HepG2 (cell line): ENCODE measurements around the gene MAP3K7CL. TPM values are rescaled to one million over a fixed set of nuclear protein-coding genes. Genes with fewer than 3 reads are reported as not detected.

Source experiments
- ATAC-seq: fragments of 200-7000 bp; cut with Tn5 transposase; 3 replicates; pipeline ENCODE4 v1.9.1; 2020; ENCODE audit warnings: mild to moderate bottlenecking, moderate library complexity
- BruUV-seq: library from RNA; stranded (reverse); fragments of 400-500 nt; replicated peaks from 2 replicates; lab custom pipeline; 2021; lab: Mats Ljungman, UMichigan
- CTCF ChIA-PET: fragments of 300-600 bp; formaldehyde crosslinking; extraction: SDS; loops from one replicate; lab custom pipeline; 2021; ENCODE audit warnings: low total read pairs, inconsistent platforms, low intra/inter-chr PET ratio; lab: Yijun Ruan, JAX
- POLR2A ChIA-PET: fragments of 350-600 bp; sonication (Branson Sonifier 250); formaldehyde crosslinking; loops from one replicate; lab custom pipeline; 2020; ENCODE audit warnings: antibody characterized with exemption, inconsistent platforms; lab: Yijun Ruan, JAX
- DNase-seq: peaks from one replicate; pipeline ENCODE4 v3.0.0-alpha.2; 2015; ENCODE audit warnings: low spot score
- FAIRE-seq: peaks from 3 replicates; lab custom pipeline; 2011; peaks lifted over from hg19 to GRCh38; lab: Jason Lieb, UNC
- H2AFZ ChIP-seq: one replicate; pipeline ENCODE4 v1.6.1; 2011; ENCODE audit warnings: low read length, inconsistent platforms
- H3K27ac ChIP-seq: fragments of 300-600 bp; 3 replicates; pipeline ENCODE4 v1.8.0; 2011; ENCODE audit warnings: mixed run types, mild to moderate bottlenecking, mixed read lengths, low read length, inconsistent platforms; ENCODE audit not compliant: insufficient read depth; ENCODE audit errors: extremely low read length
- H3K27me3 ChIP-seq, 2 experiments: fragments of 200-600 bp in 1 of 2; 2 replicates in 1 of 2; 3 replicates in 1 of 2; pipeline versions ENCODE4 v1.6.0 to v1.8.0; 2011; ENCODE audit warnings: low read length in 2 of 2, mild to moderate bottlenecking in 2 of 2, moderate library complexity in 2 of 2, inconsistent platforms in 1 of 2; ENCODE audit not compliant: insufficient read depth in 2 of 2, control insufficient read depth in 1 of 2
- H3K36me3 ChIP-seq, 2 experiments: fragments of 200-600 bp in 1 of 2; replicated peaks in 1 of 2; 2 replicates in 1 of 2; 3 replicates in 1 of 2; pipeline versions ENCODE4 v1.5.1 to v1.8.0; 2011; ENCODE audit warnings: low read length in 2 of 2, inconsistent platforms in 1 of 2; ENCODE audit not compliant: insufficient read depth in 2 of 2, control insufficient read depth in 1 of 2
- H3K4me1 ChIP-seq: 2 replicates; pipeline ENCODE4 v1.5.1; 2012; ENCODE audit warnings: low read length, inconsistent platforms; ENCODE audit not compliant: insufficient read depth
- H3K4me2 ChIP-seq: 2 replicates; pipeline ENCODE4 v1.6.0; 2011; ENCODE audit warnings: low read depth, low read length, inconsistent platforms
- H3K4me3 ChIP-seq, 3 experiments: fragments of 200-600 bp in 1 of 3; sonication (generic), shearing (Covaris generic) in 1 of 3; replicated peaks in 1 of 3; 2 replicates each; pipeline ENCODE4 v1.5.1; 2011 to 2016; ENCODE audit warnings: low read length in 3 of 3, inconsistent platforms in 2 of 3, low read depth in 2 of 3, mild to moderate bottlenecking in 2 of 3, control low read depth in 1 of 3, mixed read lengths in 1 of 3; ENCODE audit not compliant: insufficient read depth in 1 of 3
- H3K79me2 ChIP-seq: one replicate; pipeline ENCODE4 v1.6.1; 2011; ENCODE audit warnings: low read length, inconsistent platforms; ENCODE audit not compliant: insufficient read depth
- H3K9ac ChIP-seq: 2 replicates; pipeline ENCODE4 v1.6.0; 2011; ENCODE audit warnings: mild to moderate bottlenecking, low read depth, low read length, inconsistent platforms; ENCODE audit not compliant: insufficient read depth
- H3K9me3 ChIP-seq: 2 replicates; pipeline ENCODE4 v1.5.1; 2012; ENCODE audit warnings: mild to moderate bottlenecking, low read length
- H4K20me1 ChIP-seq: 2 replicates; pipeline ENCODE4 v1.6.0; 2011; ENCODE audit warnings: inconsistent platforms, mild to moderate bottlenecking, low read length, moderate library complexity; ENCODE audit not compliant: insufficient read depth
- DMAP1 ChIP-seq: IDR thresholded peaks from 2 replicates; pipeline ENCODE4 v1.6.1; 2016
- ESRRA ChIP-seq: sonication (generic); formaldehyde crosslinking; IDR thresholded peaks from 2 replicates; pipeline ENCODE4 v1.5.1; 2020; ENCODE audit warnings: mild to moderate bottlenecking, low read depth, missing genetic modification reagents
- HNF4A ChIP-seq: sonication (generic); formaldehyde crosslinking; IDR thresholded peaks from 2 replicates; pipeline ENCODE4 v1.4.0; 2020; ENCODE audit warnings: missing genetic modification reagents
- HOXA3 ChIP-seq: sonication (generic); formaldehyde crosslinking; IDR thresholded peaks from 2 replicates; pipeline ENCODE4 v1.5.0; 2020; ENCODE audit warnings: missing genetic modification reagents
- MAX ChIP-seq: IDR thresholded peaks from 2 replicates; pipeline ENCODE4 v1.6.1; 2012; ENCODE audit warnings: inconsistent platforms
- MZF1 ChIP-seq: sonication (generic); formaldehyde crosslinking; IDR thresholded peaks from 2 replicates; pipeline ENCODE4 v1.8.1; 2023; ENCODE audit warnings: mild to moderate bottlenecking, missing genetic modification reagents, borderline replicate concordance
- NCOA5 ChIP-seq: sonication (generic); formaldehyde crosslinking; IDR thresholded peaks from 2 replicates; pipeline ENCODE4 v1.4.0; 2020; ENCODE audit warnings: missing genetic modification reagents
- NFATC3 ChIP-seq: sonication (generic); formaldehyde crosslinking; IDR thresholded peaks from 2 replicates; pipeline ENCODE4 v1.5.1; 2020; ENCODE audit warnings: mild to moderate bottlenecking, missing genetic modification reagents
- POGZ ChIP-seq: sonication (generic); formaldehyde crosslinking; IDR thresholded peaks from 2 replicates; pipeline ENCODE4 v1.4.0; 2020; ENCODE audit warnings: mild to moderate bottlenecking, missing genetic modification reagents
- SALL1 ChIP-seq: sonication (generic); formaldehyde crosslinking; IDR thresholded peaks from 2 replicates; pipeline ENCODE4 v1.8.0; 2022; ENCODE audit warnings: mild to moderate bottlenecking, missing genetic modification reagents
- SP5 ChIP-seq: IDR thresholded peaks from 2 replicates; pipeline ENCODE4 v1.6.1; 2016; ENCODE audit warnings: low read depth, borderline replicate concordance
- SRY ChIP-seq: sonication (generic); formaldehyde crosslinking; IDR thresholded peaks from 2 replicates; pipeline ENCODE4 v1.8.0; 2022; ENCODE audit warnings: mild to moderate bottlenecking, missing genetic modification reagents
- STAG1 ChIP-seq: sonication (generic); formaldehyde crosslinking; IDR thresholded peaks from 2 replicates; pipeline ENCODE4 v1.4.0; 2020; ENCODE audit warnings: missing genetic modification reagents
- TCF12 ChIP-seq, 2 experiments: fragments of 450-650 bp in 1 of 2; sonication (generic) in 1 of 2; formaldehyde crosslinking in 1 of 2; IDR thresholded peaks; 2 replicates each; pipeline versions ENCODE4 v1.6.1 to v1.8.0; 2017 to 2022; ENCODE audit warnings: antibody characterized with exemption in 1 of 2, mild to moderate bottlenecking in 1 of 2, missing genetic modification reagents in 1 of 2, moderate library complexity in 1 of 2
- ZIK1 ChIP-seq: sonication (generic); formaldehyde crosslinking; IDR thresholded peaks from 2 replicates; pipeline ENCODE4 v1.5.0; 2020; ENCODE audit warnings: mild to moderate bottlenecking, low read depth, missing genetic modification reagents, borderline replicate concordance
- ZMYM3 ChIP-seq: sonication (generic); formaldehyde crosslinking; IDR thresholded peaks from 2 replicates; pipeline ENCODE4 v1.5.1; 2020; ENCODE audit warnings: mild to moderate bottlenecking, missing genetic modification reagents
- ZMYM4 ChIP-seq: sonication (generic); formaldehyde crosslinking; IDR thresholded peaks from 2 replicates; pipeline ENCODE4 v1.8.1; 2023; ENCODE audit warnings: mild to moderate bottlenecking, missing genetic modification reagents
- ZNF10 ChIP-seq: sonication (generic); formaldehyde crosslinking; IDR thresholded peaks from 2 replicates; pipeline ENCODE4 v1.4.0; 2020; ENCODE audit warnings: mild to moderate bottlenecking, low read depth, missing genetic modification reagents, borderline replicate concordance
- ZNF282 ChIP-seq: fragments of 450-650 bp; IDR thresholded peaks from 2 replicates; pipeline ENCODE4 v1.6.1; 2018; ENCODE audit not compliant: partially characterized antibody
- ZNF644 ChIP-seq: IDR thresholded peaks from 2 replicates; pipeline ENCODE4 v1.6.1; 2016; ENCODE audit warnings: low read depth
- WGBS: methylation state at CpG from one replicate; pipeline ENCODE4 v1.1.6; 2017; ENCODE audit warnings: low lambda C conversion rate; 5-methylcytosine and 5-hydroxymethylcytosine counted together
- in situ Hi-C: cut with HindIII; loops from 2 replicates; pipeline ENCODE4 v1.10.0; 2017; ENCODE audit warnings: low pct_unique_long_range_greater_than_20kb; ENCODE audit not compliant: extremely low pct_ligation_motif_present
- intact Hi-C: fragments of 100-400 bp; cut with micrococcal nuclease; formaldehyde crosslinking; loops from one replicate; pipeline ENCODE4 v1.10.0; 2022; ENCODE audit not compliant: unreplicated experiment
- polyA plus RNA-seq, 8 experiments: library from polyadenylated mRNA; depleted of rRNA in 3 of 8; stranded (reverse) in 7 of 8; unstranded in 1 of 8; fragments of >200 nt; fragmentation: Illumina TruSeq in 4 of 8; extraction: Trizol in 4 of 8; gene quantifications; 2 replicates each; pipeline versions ENCODE4 v1.2.1 to v1.2.3, GENCODE V29; 2011 to 2016; ENCODE audit warnings: low read depth in 4 of 8, missing spikeins in 1 of 8, mixed read lengths in 1 of 8; ENCODE audit not compliant: insufficient read depth in 1 of 8
- total RNA-seq, 5 experiments: library from RNA; depleted of rRNA; stranded (reverse); fragments of >200 nt; fragmentation: Illumina TruSeq; extraction: Trizol; gene quantifications; 2 replicates each; pipeline ENCODE4 v1.2.3, GENCODE V29; 2016; ENCODE audit warnings: low read depth in 1 of 5
- TF ChIP-seq, protein P1 (sequence below): IDR thresholded peaks from 2 replicates; pipeline ENCODE4 v1.6.1; 2012; ENCODE audit warnings: low read depth, low read length, improper control_type of control experiment

The MAP3K7CL gene
- total and polyA plus RNA-seq, 2 of the 13 experiments (the other 11 are each of a cell fraction or from before 2014, with no cell fraction given), result 0.04 to 0.15 TPM

DNA sequence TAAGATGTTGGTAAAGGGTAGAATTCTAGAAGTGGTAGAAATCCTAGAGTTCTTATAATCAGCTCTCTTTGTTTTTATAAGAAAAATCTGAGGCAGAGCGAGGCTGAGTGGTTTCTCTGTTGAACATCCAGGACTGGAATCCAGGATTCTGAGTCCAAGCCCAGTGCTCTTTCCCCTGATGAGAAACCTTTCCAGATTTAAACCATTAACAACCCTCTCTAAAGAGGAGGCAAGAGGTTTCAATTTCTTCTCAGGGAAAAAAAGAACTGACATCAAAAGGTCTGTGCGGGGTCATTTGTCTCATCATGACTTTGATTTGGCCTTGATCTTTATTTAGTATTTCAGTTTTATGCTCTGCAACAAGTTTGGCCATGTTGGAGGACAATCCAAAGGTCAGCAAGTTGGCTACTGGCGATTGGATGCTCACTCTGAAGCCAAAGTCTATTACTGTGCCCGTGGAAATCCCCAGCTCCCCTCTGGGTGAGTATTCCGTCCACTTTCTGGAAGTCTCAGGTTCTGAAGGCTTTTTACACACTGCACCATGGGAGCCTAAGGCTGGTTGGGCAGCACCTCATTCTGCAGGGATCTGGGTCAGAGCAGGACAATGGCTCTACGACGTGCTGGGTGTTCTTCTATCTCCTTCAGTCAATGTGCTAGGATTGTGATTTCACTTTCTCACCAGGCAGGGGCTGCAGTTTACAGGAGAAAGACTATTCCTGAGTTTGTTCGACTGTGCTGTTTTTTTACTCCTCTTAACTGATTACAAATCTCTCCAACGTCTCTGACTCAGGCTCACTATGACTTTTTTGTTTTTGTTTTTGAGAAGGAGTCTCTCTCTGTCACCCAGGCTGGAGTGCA, 38.1 kb upstream of the MAP3K7CL start:
- no peak for FAIRE-seq
- Histone ChIP-seq H3K4me1 (peaks cover 17% of the 10 kb centered on the region), H2AFZ (peak overlapping the region; percentile 51), H3K79me2 (no peaks in the 10 kb centered on the region), H3K36me3 (no peaks in the 10 kb centered on the region), H3K9me3 (no peaks in the 10 kb centered on the region), H3K4me3 (peak overlapping the region in 1 of 3 experiments; percentile 50; a peak in 2 of 6 replicates), H3K9ac (peak overlapping the region; percentile 9; the same call in 1 of the 2 replicates), H3K4me2 (peak overlapping the region; percentile 77), H3K27ac (no peak overlapping the region), H4K20me1 (no peaks in the 10 kb centered on the region), H3K27me3 (no peaks in the 10 kb centered on the region)
- ChIA-PET CTCF (no interaction called here), POLR2A (interaction anchor here (1.4 kb wide), 1 partner anchor 18 kb away, joined by 6 read pairs; no protein-coding TSS in a partner anchor)
- DNase-seq, result no peak
- peak; percentile 85 for ATAC-seq
- 7% methylated on average over 9 of the region's 9 CpGs for WGBS
- intact Hi-C loops, result loop anchor here (10.0 kb wide), 1 partner anchor 382 kb away; no protein-coding TSS in a partner anchor
- no TSS peak for BruUV-seq
- in situ Hi-C loops, result loop anchor here (25.0 kb wide), 2 partner anchors 745 to 1995 kb away; no protein-coding TSS in a partner anchor
- TF ChIP-seq SRY (CRISPR knock-in tag) (no peak), NCOA5 (no peak), NFATC3 (CRISPR knock-in tag) (no peak), DMAP1 (no peak), ZNF10 (CRISPR knock-in tag) (no peak), MZF1 (peak; percentile 100), ZMYM4 (CRISPR knock-in tag) (0 out of 2 replicates have a peak, but pooled peaks have one; percentile 20), ZMYM3 (0 out of 2 replicates have a peak, but pooled peaks have one; percentile 10), SP5 (CRISPR knock-in tag) (no peak), ZNF644 (CRISPR knock-in tag) (peak; percentile 35; the same call in 1 of the 2 replicates), POGZ (0 out of 2 replicates have a peak, but pooled peaks have one; percentile 46), ZNF282 (no peak), HNF4A (CRISPR knock-in tag) (peak; percentile 50; the same call in 1 of the 2 replicates), TCF12 (IDR thresholded peaks at IDR 0.05) (no peak), TCF12 (CRISPR knock-in tag; IDR thresholded peaks at IDR 0.05) (no peak), ESRRA (CRISPR knock-in tag) (no peak), STAG1 (CRISPR knock-in tag) (peak; percentile 29; the same call in 1 of the 2 replicates), MAX (no peak), HOXA3 (CRISPR knock-in tag) (no peak), ZIK1 (peak; percentile 99), SALL1 (CRISPR knock-in tag) (0 out of 2 replicates have a peak, but pooled peaks have one; percentile 25)
- TF ChIP-seq, protein P1, sequence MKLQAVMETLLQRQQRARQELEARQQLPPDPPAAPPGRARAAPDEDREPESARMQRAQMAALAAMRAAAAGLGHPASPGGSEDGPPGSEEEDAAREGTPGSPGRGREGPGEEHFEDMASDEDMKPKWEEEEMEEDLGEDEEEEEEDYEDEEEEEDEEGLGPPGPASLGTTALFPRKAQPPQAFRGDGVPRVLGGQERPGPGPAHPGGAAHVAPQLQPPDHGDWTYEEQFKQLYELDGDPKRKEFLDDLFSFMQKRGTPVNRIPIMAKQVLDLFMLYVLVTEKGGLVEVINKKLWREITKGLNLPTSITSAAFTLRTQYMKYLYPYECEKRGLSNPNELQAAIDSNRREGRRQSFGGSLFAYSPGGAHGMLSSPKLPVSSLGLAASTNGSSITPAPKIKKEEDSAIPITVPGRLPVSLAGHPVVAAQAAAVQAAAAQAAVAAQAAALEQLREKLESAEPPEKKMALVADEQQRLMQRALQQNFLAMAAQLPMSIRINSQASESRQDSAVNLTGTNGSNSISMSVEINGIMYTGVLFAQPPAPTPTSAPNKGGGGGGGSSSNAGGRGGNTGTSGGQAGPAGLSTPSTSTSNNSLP, result 0 out of 2 replicates have a peak, but pooled peaks have one; percentile 25
